Measurements from ENCODE around the gene CD3E.

CD3E gene

DNA sequence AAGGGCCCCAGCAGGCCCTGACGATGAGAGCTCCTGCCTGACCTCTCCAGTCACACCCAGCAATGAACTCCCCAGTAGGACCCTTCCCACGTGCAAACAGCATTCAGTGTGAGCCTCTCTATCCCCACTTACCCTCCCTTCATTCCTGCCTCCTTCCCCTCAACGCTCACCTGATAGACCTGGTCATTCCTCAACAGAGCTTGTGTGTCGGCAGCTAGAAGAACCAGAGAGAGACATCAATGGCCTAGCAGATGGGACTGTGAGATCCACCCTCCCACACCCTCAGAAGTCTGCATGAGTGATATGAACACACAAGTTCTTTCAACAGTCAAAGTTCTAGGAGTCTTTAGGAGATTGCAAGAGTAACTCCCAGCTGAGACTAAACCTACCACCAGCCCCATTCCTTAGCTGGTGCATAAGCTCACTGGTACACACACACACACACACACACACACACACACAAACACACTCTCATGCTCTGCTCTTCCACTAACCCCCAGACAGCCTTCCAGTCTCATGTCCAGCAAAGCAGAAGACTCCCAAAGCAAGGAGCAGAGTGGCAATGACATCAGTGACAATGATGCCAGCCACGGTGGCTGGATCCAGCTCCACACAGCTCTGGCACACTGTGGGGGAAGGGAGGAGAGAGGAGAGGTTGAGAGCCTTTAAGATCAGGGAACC lies 34.9 kb downstream of the CD3E start:
- Histone ChIP-seq H3K4me2 (ENCODE audit: low read depth, low read length) (no peak overlapping the region), H3K27ac (ENCODE audit: low read length) (no peak overlapping the region), H3K4me3 (ENCODE audit: low read length) (no peak overlapping the region)

GRCh38 chr11:118340449-118340848 lies 35.9 kb downstream of the CD3E start:
- Histone ChIP-seq H2AFZ (ENCODE audit: low read length) (no peak overlapping the region), H3K79me2 (ENCODE audit: low read length) (no peaks in the 10 kb centered on the region), H3K9me3 (replicated peaks; ENCODE audit: insufficient read depth, low read length) (no peaks in the 10 kb centered on the region), H3K36me3 (replicated peaks; ENCODE audit: insufficient read depth, low read length) (no peaks in the 10 kb centered on the region), H4K20me1 (ENCODE audit: insufficient read depth, low read length) (no peaks in the 10 kb centered on the region), H3K9ac (ENCODE audit: low read length) (no peak overlapping the region), H3K9me2 (replicated peaks; ENCODE audit: insufficient read depth, low read length) (no peaks in the 10 kb centered on the region), H3K4me2 (ENCODE audit: low read depth, low read length) (no peak overlapping the region), H3K27ac (ENCODE audit: low read length) (no peak overlapping the region), H3K27me3 (replicated peaks; ENCODE audit: insufficient read depth, low read length) (no peaks in the 10 kb centered on the region), H3F3A (ENCODE audit: insufficient read depth, low read length) (no peaks in the 10 kb centered on the region), H3K4me1 (ENCODE audit: low read length) (no peaks in the 10 kb centered on the region), H3K4me3 (ENCODE audit: low read length) (no peak overlapping the region)
- no peak for TF ChIP-seq CTCF (IDR thresholded peaks at IDR 0.05; ENCODE audit: low read length)
- no peak for TF ChIP-seq EZH2phosphoT487 (IDR thresholded peaks at IDR 0.05; ENCODE audit: low read length)
- no peak for TF ChIP-seq EZH2 (optimal IDR thresholded peaks at IDR 0.05; ENCODE audit: low read depth, low read length)
- no peak for DNase-seq

More for the DNA sequence above, 34.9 kb downstream of the CD3E start:
- no peak for TF ChIP-seq EZH2 (optimal IDR thresholded peaks at IDR 0.05; ENCODE audit: low read depth, low read length)
- no peak for TF ChIP-seq EZH2phosphoT487 (IDR thresholded peaks at IDR 0.05; ENCODE audit: low read length)
- no peak for TF ChIP-seq CTCF (IDR thresholded peaks at IDR 0.05; ENCODE audit: low read length)
- H3K9me2 ChIP-seq (replicated peaks; ENCODE audit: insufficient read depth, low read length) = no peaks in the 10 kb centered on the region
- no peaks in the 10 kb centered on the region for H3K27me3 ChIP-seq (replicated peaks; ENCODE audit: insufficient read depth, low read length)
- H3K79me2 ChIP-seq (ENCODE audit: low read length) = no peaks in the 10 kb centered on the region
- DNase-seq = no peak
- H4K20me1 ChIP-seq (ENCODE audit: insufficient read depth, low read length) = no peaks in the 10 kb centered on the region
- H3K9ac ChIP-seq (ENCODE audit: low read length) = no peak overlapping the region
- H3K36me3 ChIP-seq (replicated peaks; ENCODE audit: insufficient read depth, low read length) = no peaks in the 10 kb centered on the region
- no peak overlapping the region for H2AFZ ChIP-seq (ENCODE audit: low read length)
- no peaks in the 10 kb centered on the region for H3K9me3 ChIP-seq (replicated peaks; ENCODE audit: insufficient read depth, low read length)
- no peaks in the 10 kb centered on the region for H3F3A ChIP-seq (ENCODE audit: insufficient read depth, low read length)
- H3K4me1 ChIP-seq (ENCODE audit: low read length) = no peaks in the 10 kb centered on the region

- H3K9me2 ChIP-seq (replicated peaks; ENCODE audit: insufficient read depth, low read length) = no peaks in the 10 kb centered on the region
- H3K4me1 ChIP-seq (ENCODE audit: low read length) = no peaks in the 10 kb centered on the region
- H3K4me2 ChIP-seq (ENCODE audit: low read depth, low read length) = no peak overlapping the region
- H3K4me3 ChIP-seq (ENCODE audit: low read length) = no peak overlapping the region
- H4K20me1 ChIP-seq (ENCODE audit: insufficient read depth, low read length) = no peaks in the 10 kb centered on the region
- H3K9me3 ChIP-seq (replicated peaks; ENCODE audit: insufficient read depth, low read length) = no peaks in the 10 kb centered on the region
- no peak for DNase-seq
- H3K36me3 ChIP-seq (replicated peaks; ENCODE audit: insufficient read depth, low read length) = no peaks in the 10 kb centered on the region
- no peaks in the 10 kb centered on the region for H3K27me3 ChIP-seq (replicated peaks; ENCODE audit: insufficient read depth, low read length)
- no peak overlapping the region for H3K9ac ChIP-seq (ENCODE audit: low read length)
- TF ChIP-seq EZH2phosphoT487 (IDR thresholded peaks at IDR 0.05; ENCODE audit: low read length) (no peak), CTCF (IDR thresholded peaks at IDR 0.05; ENCODE audit: low read length) (no peak), EZH2 (optimal IDR thresholded peaks at IDR 0.05; ENCODE audit: low read depth, low read length) (no peak)
- H3K79me2 ChIP-seq (ENCODE audit: low read length) = no peaks in the 10 kb centered on the region
- no peak overlapping the region for H3K27ac ChIP-seq (ENCODE audit: low read length)
- H2AFZ ChIP-seq (ENCODE audit: low read length) = no peak overlapping the region
- no peaks in the 10 kb centered on the region for H3F3A ChIP-seq (ENCODE audit: insufficient read depth, low read length)
Measured at GRCh38 chr11:118341261-118341660, 36.7 kb downstream of the CD3E start.
